ENCODE measurements around the gene TTLL7. TPM values are rescaled to one million over a fixed set of nuclear protein-coding genes. Genes with fewer than 3 reads are reported as not detected.

Gene TTLL7, protein sequence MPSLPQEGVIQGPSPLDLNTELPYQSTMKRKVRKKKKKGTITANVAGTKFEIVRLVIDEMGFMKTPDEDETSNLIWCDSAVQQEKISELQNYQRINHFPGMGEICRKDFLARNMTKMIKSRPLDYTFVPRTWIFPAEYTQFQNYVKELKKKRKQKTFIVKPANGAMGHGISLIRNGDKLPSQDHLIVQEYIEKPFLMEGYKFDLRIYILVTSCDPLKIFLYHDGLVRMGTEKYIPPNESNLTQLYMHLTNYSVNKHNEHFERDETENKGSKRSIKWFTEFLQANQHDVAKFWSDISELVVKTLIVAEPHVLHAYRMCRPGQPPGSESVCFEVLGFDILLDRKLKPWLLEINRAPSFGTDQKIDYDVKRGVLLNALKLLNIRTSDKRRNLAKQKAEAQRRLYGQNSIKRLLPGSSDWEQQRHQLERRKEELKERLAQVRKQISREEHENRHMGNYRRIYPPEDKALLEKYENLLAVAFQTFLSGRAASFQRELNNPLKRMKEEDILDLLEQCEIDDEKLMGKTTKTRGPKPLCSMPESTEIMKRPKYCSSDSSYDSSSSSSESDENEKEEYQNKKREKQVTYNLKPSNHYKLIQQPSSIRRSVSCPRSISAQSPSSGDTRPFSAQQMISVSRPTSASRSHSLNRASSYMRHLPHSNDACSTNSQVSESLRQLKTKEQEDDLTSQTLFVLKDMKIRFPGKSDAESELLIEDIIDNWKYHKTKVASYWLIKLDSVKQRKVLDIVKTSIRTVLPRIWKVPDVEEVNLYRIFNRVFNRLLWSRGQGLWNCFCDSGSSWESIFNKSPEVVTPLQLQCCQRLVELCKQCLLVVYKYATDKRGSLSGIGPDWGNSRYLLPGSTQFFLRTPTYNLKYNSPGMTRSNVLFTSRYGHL
- 5.9 to 7.9 TPM (median 7.7 TPM) in 3 replicates for total RNA-seq (2021)
- Bru-seq, nascent RNA, result percentile 56 among the genes with signal in this experiment
- long read RNA-seq, experiment 1, full-length matches to known transcripts, result 9 of 19 reads
- long read RNA-seq, experiment 1, partial matches to known transcripts, result 4 of 19 reads
- long read RNA-seq, experiment 1, other reads (novel, unspliced or antisense), result 6 of 19 reads
- long read RNA-seq, experiment 2, partial matches to known transcripts, result 1 of 5 reads
- long read RNA-seq, experiment 2, other reads (novel, unspliced or antisense), result 4 of 5 reads
- long read RNA-seq, experiment 3, partial matches to known transcripts, result 1 of 1 reads
- long read RNA-seq, experiment 3, other reads (novel, unspliced or antisense), result 0 of 1 reads

DNA sequence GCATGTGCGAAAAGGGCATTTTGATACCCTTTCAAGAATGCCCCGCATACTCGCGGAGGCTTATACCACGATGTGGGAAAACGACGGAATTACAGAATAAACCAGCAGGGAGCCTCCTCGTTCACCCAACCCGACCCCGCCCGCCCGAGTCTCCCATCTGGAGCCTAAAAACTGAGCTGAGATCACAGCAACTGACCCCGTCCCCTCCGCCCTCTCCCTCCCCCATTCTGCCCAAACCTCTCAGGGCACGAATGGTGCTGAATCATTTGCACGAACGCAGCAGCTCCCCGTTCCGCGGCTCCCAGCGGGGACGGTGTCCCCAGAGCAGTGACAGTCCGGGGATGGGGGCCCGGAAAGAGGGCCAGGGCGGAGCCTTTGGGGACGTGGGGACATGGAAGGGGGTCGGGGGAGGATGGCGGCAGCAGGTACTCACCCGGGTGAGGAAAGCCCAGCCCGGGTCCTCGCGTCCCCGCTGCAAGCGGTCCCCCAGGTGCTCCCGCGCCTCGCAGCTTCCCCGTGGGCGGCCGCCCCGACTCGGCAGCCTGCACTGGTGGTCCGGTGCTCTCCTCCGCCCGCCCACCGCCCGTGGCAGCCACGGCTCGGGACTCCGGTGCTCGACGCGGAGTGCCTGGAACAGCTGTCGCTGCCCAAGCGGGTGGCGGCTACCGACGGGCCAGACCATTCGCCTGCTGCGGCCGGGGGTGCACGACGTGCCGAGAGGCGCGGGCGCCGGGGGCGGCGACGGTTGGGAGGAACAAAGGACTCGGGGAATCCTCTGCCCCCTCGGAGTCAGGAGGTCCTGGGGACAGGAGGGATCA lies at the start of gene TTLL7:
Gene TTLL7, minus strand, starts transcription at position 635 of the 818 bp plus-strand sequence. CDS start 46,921 bp downstream, outside the sequence.
- POLR2A ChIA-PET, result interaction anchor here (1.3 kb wide), 1 partner anchor 80 kb away, joined by 4 read pairs; no protein-coding TSS in a partner anchor
- ATAC-seq (peak; percentile 79), DNase-seq (ENCODE audit: low spot score) (peak; percentile 87)
- Mint-ChIP-seq H3K27ac (no peak within 1 kb of the TSS), H3K4me1 (peaks cover 15% of the 10 kb centered on the region), H3K27me3 (ENCODE audit: low read depth) (peaks cover 56% of the 10 kb centered on the region), H3K9me3 (no peaks in the 10 kb centered on the region), H3K4me3 (peak within 1 kb of the TSS; percentile 86), H3K36me3 (no peaks in the 10 kb centered on the region)
- CTCF ChIA-PET, result interaction anchor here (0.6 to 1.5 kb wide), 3 partner anchors 101 to 784 kb away, joined by 3 read pairs; no protein-coding TSS in a partner anchor
- TF ChIP-seq, protein P1, sequence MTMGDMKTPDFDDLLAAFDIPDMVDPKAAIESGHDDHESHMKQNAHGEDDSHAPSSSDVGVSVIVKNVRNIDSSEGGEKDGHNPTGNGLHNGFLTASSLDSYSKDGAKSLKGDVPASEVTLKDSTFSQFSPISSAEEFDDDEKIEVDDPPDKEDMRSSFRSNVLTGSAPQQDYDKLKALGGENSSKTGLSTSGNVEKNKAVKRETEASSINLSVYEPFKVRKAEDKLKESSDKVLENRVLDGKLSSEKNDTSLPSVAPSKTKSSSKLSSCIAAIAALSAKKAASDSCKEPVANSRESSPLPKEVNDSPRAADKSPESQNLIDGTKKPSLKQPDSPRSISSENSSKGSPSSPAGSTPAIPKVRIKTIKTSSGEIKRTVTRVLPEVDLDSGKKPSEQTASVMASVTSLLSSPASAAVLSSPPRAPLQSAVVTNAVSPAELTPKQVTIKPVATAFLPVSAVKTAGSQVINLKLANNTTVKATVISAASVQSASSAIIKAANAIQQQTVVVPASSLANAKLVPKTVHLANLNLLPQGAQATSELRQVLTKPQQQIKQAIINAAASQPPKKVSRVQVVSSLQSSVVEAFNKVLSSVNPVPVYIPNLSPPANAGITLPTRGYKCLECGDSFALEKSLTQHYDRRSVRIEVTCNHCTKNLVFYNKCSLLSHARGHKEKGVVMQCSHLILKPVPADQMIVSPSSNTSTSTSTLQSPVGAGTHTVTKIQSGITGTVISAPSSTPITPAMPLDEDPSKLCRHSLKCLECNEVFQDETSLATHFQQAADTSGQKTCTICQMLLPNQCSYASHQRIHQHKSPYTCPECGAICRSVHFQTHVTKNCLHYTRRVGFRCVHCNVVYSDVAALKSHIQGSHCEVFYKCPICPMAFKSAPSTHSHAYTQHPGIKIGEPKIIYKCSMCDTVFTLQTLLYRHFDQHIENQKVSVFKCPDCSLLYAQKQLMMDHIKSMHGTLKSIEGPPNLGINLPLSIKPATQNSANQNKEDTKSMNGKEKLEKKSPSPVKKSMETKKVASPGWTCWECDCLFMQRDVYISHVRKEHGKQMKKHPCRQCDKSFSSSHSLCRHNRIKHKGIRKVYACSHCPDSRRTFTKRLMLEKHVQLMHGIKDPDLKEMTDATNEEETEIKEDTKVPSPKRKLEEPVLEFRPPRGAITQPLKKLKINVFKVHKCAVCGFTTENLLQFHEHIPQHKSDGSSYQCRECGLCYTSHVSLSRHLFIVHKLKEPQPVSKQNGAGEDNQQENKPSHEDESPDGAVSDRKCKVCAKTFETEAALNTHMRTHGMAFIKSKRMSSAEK (CRISPR knock-in tag; IDR thresholded peaks at IDR 0.05; ENCODE audit: borderline replicate concordance), result no peak
- no peak for TF ChIP-seq NFE2L1 (CRISPR knock-in tag; IDR thresholded peaks at IDR 0.05)
- TF ChIP-seq ESRRA (CRISPR knock-in tag; IDR thresholded peaks at IDR 0.05; ENCODE audit: borderline replicate concordance), result 0 out of 2 replicates have a peak, but pooled peaks have one; percentile 36
- TF ChIP-seq TEAD1 (CRISPR knock-in tag; IDR thresholded peaks at IDR 0.05), result 0 out of 2 replicates have a peak, but pooled peaks have one; percentile 29
- TF ChIP-seq NFATC4 (CRISPR knock-in tag; IDR thresholded peaks at IDR 0.05), result no peak
- TF ChIP-seq, protein P2, sequence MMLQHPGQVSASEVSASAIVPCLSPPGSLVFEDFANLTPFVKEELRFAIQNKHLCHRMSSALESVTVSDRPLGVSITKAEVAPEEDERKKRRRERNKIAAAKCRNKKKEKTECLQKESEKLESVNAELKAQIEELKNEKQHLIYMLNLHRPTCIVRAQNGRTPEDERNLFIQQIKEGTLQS (CRISPR knock-in tag; conservative IDR thresholded peaks at IDR 0.05), result no peak
- TF ChIP-seq FOXP1 (CRISPR knock-in tag; IDR thresholded peaks at IDR 0.05; ENCODE audit: borderline replicate concordance), result peak; percentile 92; the same call in 1 of the 2 replicates
- no peak for TF ChIP-seq HMGA2 (CRISPR knock-in tag; IDR thresholded peaks at IDR 0.05)
- TF ChIP-seq ZNF423 (CRISPR knock-in tag; IDR thresholded peaks at IDR 0.05), result no peak
- TF ChIP-seq, protein P3, sequence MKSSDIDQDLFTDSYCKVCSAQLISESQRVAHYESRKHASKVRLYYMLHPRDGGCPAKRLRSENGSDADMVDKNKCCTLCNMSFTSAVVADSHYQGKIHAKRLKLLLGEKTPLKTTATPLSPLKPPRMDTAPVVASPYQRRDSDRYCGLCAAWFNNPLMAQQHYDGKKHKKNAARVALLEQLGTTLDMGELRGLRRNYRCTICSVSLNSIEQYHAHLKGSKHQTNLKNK (CRISPR knock-in tag; IDR thresholded peaks at IDR 0.05), result no peak
- TF ChIP-seq NFYB (CRISPR knock-in tag; conservative IDR thresholded peaks at IDR 0.05; ENCODE audit: low read depth), result no peak
- TF ChIP-seq, protein P4, sequence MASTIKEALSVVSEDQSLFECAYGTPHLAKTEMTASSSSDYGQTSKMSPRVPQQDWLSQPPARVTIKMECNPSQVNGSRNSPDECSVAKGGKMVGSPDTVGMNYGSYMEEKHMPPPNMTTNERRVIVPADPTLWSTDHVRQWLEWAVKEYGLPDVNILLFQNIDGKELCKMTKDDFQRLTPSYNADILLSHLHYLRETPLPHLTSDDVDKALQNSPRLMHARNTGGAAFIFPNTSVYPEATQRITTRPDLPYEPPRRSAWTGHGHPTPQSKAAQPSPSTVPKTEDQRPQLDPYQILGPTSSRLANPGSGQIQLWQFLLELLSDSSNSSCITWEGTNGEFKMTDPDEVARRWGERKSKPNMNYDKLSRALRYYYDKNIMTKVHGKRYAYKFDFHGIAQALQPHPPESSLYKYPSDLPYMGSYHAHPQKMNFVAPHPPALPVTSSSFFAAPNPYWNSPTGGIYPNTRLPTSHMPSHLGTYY (CRISPR knock-in tag; IDR thresholded peaks at IDR 0.05), result no peak
- TF ChIP-seq ZNF219 (CRISPR knock-in tag; IDR thresholded peaks at IDR 0.05; ENCODE audit: borderline replicate concordance), result no peak
- no peak for TF ChIP-seq GABPB1 (CRISPR knock-in tag; IDR thresholded peaks at IDR 0.05)
- TF ChIP-seq JUN (CRISPR knock-in tag; IDR thresholded peaks at IDR 0.05), result no peak
- TF ChIP-seq ZNF317 (CRISPR knock-in tag; IDR thresholded peaks at IDR 0.05; ENCODE audit: borderline replicate concordance, low read depth), result no peak
- TF ChIP-seq, protein P5, sequence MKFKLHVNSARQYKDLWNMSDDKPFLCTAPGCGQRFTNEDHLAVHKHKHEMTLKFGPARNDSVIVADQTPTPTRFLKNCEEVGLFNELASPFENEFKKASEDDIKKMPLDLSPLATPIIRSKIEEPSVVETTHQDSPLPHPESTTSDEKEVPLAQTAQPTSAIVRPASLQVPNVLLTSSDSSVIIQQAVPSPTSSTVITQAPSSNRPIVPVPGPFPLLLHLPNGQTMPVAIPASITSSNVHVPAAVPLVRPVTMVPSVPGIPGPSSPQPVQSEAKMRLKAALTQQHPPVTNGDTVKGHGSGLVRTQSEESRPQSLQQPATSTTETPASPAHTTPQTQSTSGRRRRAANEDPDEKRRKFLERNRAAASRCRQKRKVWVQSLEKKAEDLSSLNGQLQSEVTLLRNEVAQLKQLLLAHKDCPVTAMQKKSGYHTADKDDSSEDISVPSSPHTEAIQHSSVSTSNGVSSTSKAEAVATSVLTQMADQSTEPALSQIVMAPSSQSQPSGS (CRISPR knock-in tag; IDR thresholded peaks at IDR 0.05; ENCODE audit: borderline replicate concordance, low read depth), result no peak
- TF ChIP-seq, protein P6, sequence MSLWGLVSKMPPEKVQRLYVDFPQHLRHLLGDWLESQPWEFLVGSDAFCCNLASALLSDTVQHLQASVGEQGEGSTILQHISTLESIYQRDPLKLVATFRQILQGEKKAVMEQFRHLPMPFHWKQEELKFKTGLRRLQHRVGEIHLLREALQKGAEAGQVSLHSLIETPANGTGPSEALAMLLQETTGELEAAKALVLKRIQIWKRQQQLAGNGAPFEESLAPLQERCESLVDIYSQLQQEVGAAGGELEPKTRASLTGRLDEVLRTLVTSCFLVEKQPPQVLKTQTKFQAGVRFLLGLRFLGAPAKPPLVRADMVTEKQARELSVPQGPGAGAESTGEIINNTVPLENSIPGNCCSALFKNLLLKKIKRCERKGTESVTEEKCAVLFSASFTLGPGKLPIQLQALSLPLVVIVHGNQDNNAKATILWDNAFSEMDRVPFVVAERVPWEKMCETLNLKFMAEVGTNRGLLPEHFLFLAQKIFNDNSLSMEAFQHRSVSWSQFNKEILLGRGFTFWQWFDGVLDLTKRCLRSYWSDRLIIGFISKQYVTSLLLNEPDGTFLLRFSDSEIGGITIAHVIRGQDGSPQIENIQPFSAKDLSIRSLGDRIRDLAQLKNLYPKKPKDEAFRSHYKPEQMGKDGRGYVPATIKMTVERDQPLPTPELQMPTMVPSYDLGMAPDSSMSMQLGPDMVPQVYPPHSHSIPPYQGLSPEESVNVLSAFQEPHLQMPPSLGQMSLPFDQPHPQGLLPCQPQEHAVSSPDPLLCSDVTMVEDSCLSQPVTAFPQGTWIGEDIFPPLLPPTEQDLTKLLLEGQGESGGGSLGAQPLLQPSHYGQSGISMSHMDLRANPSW (CRISPR knock-in tag; conservative IDR thresholded peaks at IDR 0.05; ENCODE audit: low read depth), result no peak
- TF ChIP-seq, protein P7, sequence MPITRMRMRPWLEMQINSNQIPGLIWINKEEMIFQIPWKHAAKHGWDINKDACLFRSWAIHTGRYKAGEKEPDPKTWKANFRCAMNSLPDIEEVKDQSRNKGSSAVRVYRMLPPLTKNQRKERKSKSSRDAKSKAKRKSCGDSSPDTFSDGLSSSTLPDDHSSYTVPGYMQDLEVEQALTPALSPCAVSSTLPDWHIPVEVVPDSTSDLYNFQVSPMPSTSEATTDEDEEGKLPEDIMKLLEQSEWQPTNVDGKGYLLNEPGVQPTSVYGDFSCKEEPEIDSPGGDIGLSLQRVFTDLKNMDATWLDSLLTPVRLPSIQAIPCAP (CRISPR knock-in tag; IDR thresholded peaks at IDR 0.05), result no peak
- no peak for TF ChIP-seq TP53 (CRISPR knock-in tag; IDR thresholded peaks at IDR 0.05)

Measured in WTC11 (cell line).